ENCODE measurements around the gene DUS3L.

DNA sequence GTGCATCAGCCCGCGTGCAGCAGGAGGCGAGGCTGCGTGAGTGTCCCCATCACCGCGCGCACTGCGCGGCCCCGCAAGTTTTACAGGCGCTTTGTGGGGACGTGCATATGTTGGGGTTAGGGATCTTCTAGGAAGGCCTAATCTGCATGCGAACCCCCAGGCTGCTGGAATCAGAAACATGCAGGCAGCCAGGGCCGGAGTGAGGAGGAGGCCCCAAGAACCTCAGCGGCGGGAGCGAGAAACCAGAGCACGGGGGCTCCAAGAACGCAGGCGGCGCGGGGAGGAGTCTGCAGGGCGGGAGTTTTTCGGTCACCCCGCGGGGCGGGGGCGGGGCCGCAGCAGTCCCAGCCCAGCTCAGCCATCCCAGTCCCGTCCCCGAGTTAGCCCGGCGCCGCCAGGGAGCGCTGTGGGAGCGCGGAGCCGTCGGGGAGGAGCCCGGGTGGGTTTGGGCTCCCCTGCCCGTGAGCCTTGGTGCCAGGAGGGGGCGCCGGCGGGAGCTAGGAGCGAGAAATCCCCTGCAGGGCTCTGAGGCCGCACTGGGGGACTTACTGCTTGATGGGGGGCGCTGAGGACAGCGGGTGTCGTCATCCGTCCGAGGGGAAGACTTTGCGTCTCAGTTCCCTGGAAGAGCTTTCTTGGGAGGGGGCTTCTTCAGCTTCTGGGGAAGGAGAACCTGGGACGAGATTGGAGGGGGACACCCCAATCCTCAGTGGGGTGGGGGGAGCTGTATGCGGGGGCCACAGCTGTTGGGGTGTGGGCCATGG lies 13.0 kb upstream of the DUS3L start:
- TF ChIP-seq POLR2A (IDR thresholded peaks at IDR 0.05), result no peak
- TF ChIP-seq CTCF (IDR thresholded peaks at IDR 0.05), result peak; percentile 49 to 78 (median 54)
- TF ChIP-seq POLR2AphosphoS5 (IDR thresholded peaks at IDR 0.05; ENCODE audit: insufficient read depth in 1 of 2, low read depth in 1 of 2), result peak; percentile 27 to 54
